ENCODE results near the gene ZNHIT2. TPM values are rescaled to one million over a fixed set of nuclear protein-coding genes. Genes with fewer than 3 reads are reported as not detected.

The ZNHIT2 gene
- total and polyA plus RNA-seq, 2 of the 13 experiments (the other 11 are each of a cell fraction or from before 2014, with no cell fraction given) = 1.1 to 6.5 TPM

GRCh38 chr11:65083134-65083833 is 34.2 kb downstream of the ZNHIT2 start:
- POLR2A ChIA-PET = interaction anchor here (0.6 kb wide), 1 partner anchor 9 kb away, joined by 3 read pairs; no protein-coding TSS in a partner anchor
- Histone ChIP-seq H3K27me3 (ENCODE audit: control insufficient read depth in 1 of 2, insufficient read depth in 2 of 2, low read length in 2 of 2) (no peaks in the 10 kb centered on the region; a peak in 1 of 5 replicates), H3K27ac (ENCODE audit: extremely low read length, insufficient read depth, low read length) (peak overlapping the region; percentile 83), H3K4me3 (replicated peaks in 1 of 3; ENCODE audit: insufficient read depth in 1 of 3, low read depth in 2 of 3, low read length in 3 of 3) (peak overlapping the region; percentile 70 to 99 (median 87)), H4K20me1 (ENCODE audit: insufficient read depth, low read length) (no peaks in the 10 kb centered on the region), H3K9ac (ENCODE audit: insufficient read depth, low read depth, low read length) (peak overlapping the region; percentile 95), H2AFZ (ENCODE audit: low read length) (no peak overlapping the region), H3K79me2 (ENCODE audit: insufficient read depth, low read length) (peaks cover 36% of the 10 kb centered on the region), H3K4me1 (ENCODE audit: insufficient read depth, low read length) (peaks cover 39% of the 10 kb centered on the region), H3K36me3 (replicated peaks in 1 of 2; ENCODE audit: control insufficient read depth in 1 of 2, insufficient read depth in 2 of 2, low read length in 2 of 2) (peaks cover 19 to 31% of the 10 kb centered on the region in 2 experiments), H3K4me2 (ENCODE audit: low read depth, low read length) (peak overlapping the region; percentile 91), H3K9me3 (ENCODE audit: low read length) (no peaks in the 10 kb centered on the region)
- WGBS (ENCODE audit: low lambda C conversion rate) = under 1% methylated on average over 12 of the region's 13 CpGs
- CTCF ChIA-PET (ENCODE audit: low intra/inter-chr PET ratio, low total read pairs) = no interaction called here
- DNase-seq (ENCODE audit: low spot score) (no peak), FAIRE-seq (no peak), ATAC-seq (no peak)
- intact Hi-C loops (cut with micrococcal nuclease; ENCODE audit: unreplicated experiment) (no loop called here), in situ Hi-C loops (cut with HindIII; ENCODE audit: extremely low pct_ligation_motif_present, low pct_unique_long_range_greater_than_20kb) (no loop called here)
- TSS peak; percentile 73 for BruUV-seq (replicated peaks)
- TF ChIP-seq CREB3 (CRISPR knock-in tag; IDR thresholded peaks at IDR 0.05) = no peak
- no peak for TF ChIP-seq KIAA2018 (CRISPR knock-in tag; IDR thresholded peaks at IDR 0.05; ENCODE audit: borderline replicate concordance)
- TF ChIP-seq REPIN1 (CRISPR knock-in tag; IDR thresholded peaks at IDR 0.05; ENCODE audit: borderline replicate concordance, low read depth) = no peak
- TF ChIP-seq ZNF225 (CRISPR knock-in tag; IDR thresholded peaks at IDR 0.05) = no peak
- no peak for TF ChIP-seq ATF5 (CRISPR knock-in tag; IDR thresholded peaks at IDR 0.05; ENCODE audit: low read depth)
- TF ChIP-seq HDAC6 (IDR thresholded peaks at IDR 0.05; ENCODE audit: low read depth, low read length) = no peak
- no peak for TF ChIP-seq ZNF747 (CRISPR knock-in tag; IDR thresholded peaks at IDR 0.05; ENCODE audit: borderline replicate concordance)
- no peak for TF ChIP-seq MAFG (CRISPR knock-in tag; IDR thresholded peaks at IDR 0.05)
- TF ChIP-seq ZMAT3 (CRISPR knock-in tag; conservative IDR thresholded peaks at IDR 0.05) = no peak; the same call in 1 of the 2 replicates
- TF ChIP-seq GZF1 (CRISPR knock-in tag; IDR thresholded peaks at IDR 0.05) = no peak
- no peak for TF ChIP-seq GATA4 (IDR thresholded peaks at IDR 0.05; ENCODE audit: borderline replicate concordance, low read depth)
- TF ChIP-seq ZNF740 (CRISPR knock-in tag; IDR thresholded peaks at IDR 0.05) = no peak
